ENCODE results near the gene BMPR2. TPM values are rescaled to one million over a fixed set of nuclear protein-coding genes. Genes with fewer than 3 reads are reported as not detected.
"Not testable (repeated sequence)": the region's sequence is repeated elsewhere in the genome, so short reads cannot be mapped to it uniquely, and the experiment has no call there.

The BMPR2 gene
- total and polyA plus RNA-seq, 2 donors = 7.5 to 11.0 TPM

- WGBS = 1% methylated on average over 38 of the region's 38 CpGs
- H3K9me3 ChIP-seq (ENCODE audit: control insufficient read depth in 2 of 2, insufficient read depth in 1 of 2, low read length in 1 of 2) = no peaks in the 10 kb centered on the region
- peaks cover 9 to 19% of the 10 kb centered on the region in 2 donors for H3K27me3 ChIP-seq (ENCODE audit: control insufficient read depth in 2 of 2, insufficient read depth in 1 of 2, low read length in 1 of 2)
- H3K36me3 ChIP-seq (ENCODE audit: control insufficient read depth in 2 of 2, insufficient read depth in 2 of 2, low read length in 1 of 2) = no peaks in the 10 kb centered on the region
- peaks cover 7 to 18% of the 10 kb centered on the region in 2 donors for H3K4me1 ChIP-seq (ENCODE audit: control insufficient read depth in 2 of 2, insufficient read depth in 2 of 2, low read length in 2 of 2)
- peak in 2 of 9 donors; percentile 11 to 28 for DNase-seq (ENCODE audit: low read depth in 6 of 9, low spot score in 9 of 9)
- peak overlapping the region; percentile 75 to 85 for H3K27ac ChIP-seq (ENCODE audit: low read depth in 1 of 2, low read length in 1 of 2)
- peak overlapping the region; percentile 82 to 90 for H3K4me3 ChIP-seq (ENCODE audit: low read length in 2 of 2)
Measured at GRCh38 chr2:202377207-202377761, 1.2 kb downstream of the BMPR2 start.

DNA sequence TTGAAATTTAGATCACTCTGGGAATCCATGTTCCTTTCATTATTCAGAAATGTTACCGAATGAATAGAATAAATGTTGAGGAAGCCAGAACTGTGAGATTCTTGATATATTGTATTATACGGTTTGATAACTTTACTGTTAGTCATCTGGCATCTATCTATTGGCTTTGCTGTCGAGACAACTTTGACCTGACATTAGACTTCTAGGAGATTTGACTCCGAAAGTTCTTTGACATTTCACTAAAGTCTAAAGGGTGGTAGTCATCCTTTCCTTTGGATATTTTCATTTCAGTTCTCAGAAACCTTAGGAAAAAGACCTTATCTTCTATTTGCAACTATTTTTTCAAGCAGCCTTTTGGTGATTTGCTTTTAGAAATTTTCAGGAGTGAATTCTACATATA is 1.9 kb downstream of the BMPR2 start:
- peak overlapping the region; percentile 82 to 90 for H3K4me3 ChIP-seq (ENCODE audit: low read length in 2 of 2)
- 28% methylated on average over 4 of the region's 4 CpGs for WGBS
- H3K27ac ChIP-seq (ENCODE audit: low read depth in 1 of 2, low read length in 1 of 2) = no peak overlapping the region
- H3K36me3 ChIP-seq (ENCODE audit: control insufficient read depth in 2 of 2, insufficient read depth in 2 of 2, low read length in 1 of 2) = no peaks in the 10 kb centered on the region
- H3K4me1 ChIP-seq (ENCODE audit: control insufficient read depth in 2 of 2, insufficient read depth in 2 of 2, low read length in 2 of 2) = peaks cover 7 to 18% of the 10 kb centered on the region in 2 donors
- peaks cover 9 to 19% of the 10 kb centered on the region in 2 donors for H3K27me3 ChIP-seq (ENCODE audit: control insufficient read depth in 2 of 2, insufficient read depth in 1 of 2, low read length in 1 of 2)
- no peaks in the 10 kb centered on the region for H3K9me3 ChIP-seq (ENCODE audit: control insufficient read depth in 2 of 2, insufficient read depth in 1 of 2, low read length in 1 of 2)
- DNase-seq (ENCODE audit: low read depth in 6 of 9, low spot score in 9 of 9) = peak in 1 of 9 donors; percentile 6

GRCh38 chr2:202378662-202379358 is 2.7 kb downstream of the BMPR2 start:
- Histone ChIP-seq H3K4me1 (ENCODE audit: control insufficient read depth in 2 of 2, insufficient read depth in 2 of 2, low read length in 2 of 2) (peaks cover 7 to 18% of the 10 kb centered on the region in 2 donors), H3K36me3 (ENCODE audit: control insufficient read depth in 2 of 2, insufficient read depth in 2 of 2, low read length in 1 of 2) (no peaks in the 10 kb centered on the region), H3K9me3 (ENCODE audit: control insufficient read depth in 2 of 2, insufficient read depth in 1 of 2, low read length in 1 of 2) (no peaks in the 10 kb centered on the region), H3K4me3 (ENCODE audit: low read length in 2 of 2) (peak overlapping the region in 1 of 2 donors; percentile 82), H3K27ac (ENCODE audit: low read depth in 1 of 2, low read length in 1 of 2) (no peak overlapping the region), H3K27me3 (ENCODE audit: control insufficient read depth in 2 of 2, insufficient read depth in 1 of 2, low read length in 1 of 2) (peaks cover 9 to 19% of the 10 kb centered on the region in 2 donors)
- WGBS = 79% methylated on average over 3 of the region's 3 CpGs
- DNase-seq (ENCODE audit: low read depth in 6 of 9, low spot score in 9 of 9) = no peak

- no peak overlapping the region for H3K27ac ChIP-seq (ENCODE audit: low read depth in 1 of 2, low read length in 1 of 2)
- no peak overlapping the region for H3K4me3 ChIP-seq (ENCODE audit: low read length in 2 of 2)
- DNase-seq (ENCODE audit: low read depth in 6 of 9, low spot score in 9 of 9) = no peak
- over 99% methylated on average over 2 of the region's 2 CpGs for WGBS
- peaks cover 0 to under 1% of the 10 kb centered on the region in 2 donors for H3K27me3 ChIP-seq (ENCODE audit: control insufficient read depth in 2 of 2, insufficient read depth in 1 of 2, low read length in 1 of 2)
- H3K9me3 ChIP-seq (ENCODE audit: control insufficient read depth in 2 of 2, insufficient read depth in 1 of 2, low read length in 1 of 2) = no peaks in the 10 kb centered on the region
- peaks cover 0 to 8% of the 10 kb centered on the region in 2 donors for H3K4me1 ChIP-seq (ENCODE audit: control insufficient read depth in 2 of 2, insufficient read depth in 2 of 2, low read length in 2 of 2)
- no peaks in the 10 kb centered on the region for H3K36me3 ChIP-seq (ENCODE audit: control insufficient read depth in 2 of 2, insufficient read depth in 2 of 2, low read length in 1 of 2)
Measured at GRCh38 chr2:202382684-202383083, 6.6 kb downstream of the BMPR2 start.

DNA sequence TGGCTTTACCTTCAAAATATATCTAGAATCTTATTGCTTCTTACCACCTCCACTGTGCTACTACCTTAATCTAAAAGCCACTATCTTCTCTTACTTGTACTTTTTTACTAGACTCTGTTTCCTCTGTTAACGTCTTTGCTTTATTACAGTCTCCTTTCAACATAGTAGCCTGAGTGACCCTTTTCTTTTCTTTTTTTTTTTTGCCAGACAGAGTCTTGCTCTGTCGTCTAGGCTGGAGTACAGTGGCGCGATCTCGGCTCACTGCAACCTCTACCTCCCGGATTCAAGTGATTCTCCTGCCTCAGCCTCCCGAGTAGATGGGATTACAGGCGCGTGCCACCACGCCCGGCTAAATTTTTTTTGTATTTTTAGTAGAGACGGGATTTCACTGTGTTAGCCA is 10.4 kb downstream of the BMPR2 start:
- 98% methylated on average over 12 of the region's 12 CpGs for WGBS
- DNase-seq (ENCODE audit: low read depth in 6 of 9, low spot score in 9 of 9); H3K4me3 ChIP-seq (ENCODE audit: low read length in 2 of 2); H3K9me3 ChIP-seq (ENCODE audit: control insufficient read depth in 2 of 2, insufficient read depth in 1 of 2, low read length in 1 of 2); H3K36me3 ChIP-seq (ENCODE audit: control insufficient read depth in 2 of 2, insufficient read depth in 2 of 2, low read length in 1 of 2); H3K27me3 ChIP-seq (ENCODE audit: control insufficient read depth in 2 of 2, insufficient read depth in 1 of 2, low read length in 1 of 2); H3K4me1 ChIP-seq (ENCODE audit: control insufficient read depth in 2 of 2, insufficient read depth in 2 of 2, low read length in 2 of 2); H3K27ac ChIP-seq (ENCODE audit: low read depth in 1 of 2, low read length in 1 of 2): not testable (repeated sequence)

DNA sequence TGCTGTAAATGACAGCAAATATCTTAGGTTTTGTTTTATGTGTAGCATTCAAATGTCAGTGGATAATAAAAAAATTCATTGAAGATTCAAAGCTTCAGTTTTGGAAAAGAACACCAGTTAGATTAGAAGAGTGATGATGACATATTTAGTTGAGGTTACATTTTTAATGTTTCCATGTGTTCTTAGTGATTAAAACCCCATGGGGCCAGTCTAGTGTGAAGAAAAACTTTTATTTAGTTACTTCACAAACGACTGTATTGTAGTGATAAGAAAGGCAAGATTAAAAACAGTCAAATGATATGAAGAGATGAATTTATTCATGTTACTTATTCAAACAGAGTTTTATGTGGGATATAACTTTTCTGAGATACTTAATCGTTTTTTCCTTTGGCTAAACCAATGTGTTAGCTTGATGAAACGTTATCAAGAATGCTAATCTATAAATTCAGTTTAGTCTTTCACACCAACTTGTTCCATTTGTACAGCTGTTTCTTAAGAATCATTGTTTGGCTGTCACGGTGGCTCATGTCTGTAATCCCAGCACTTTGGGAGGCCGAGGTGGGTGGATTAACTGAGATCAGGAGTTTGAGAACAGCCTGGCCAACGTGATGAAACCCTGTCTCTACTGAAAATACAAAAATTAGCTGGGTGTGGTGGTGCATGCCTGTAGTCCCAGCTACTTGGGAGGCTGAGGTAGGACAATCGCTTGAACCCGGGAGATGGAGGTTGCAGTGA is 11.6 kb downstream of the BMPR2 start:
- no peaks in the 10 kb centered on the region for H3K9me3 ChIP-seq (ENCODE audit: control insufficient read depth in 2 of 2, insufficient read depth in 1 of 2, low read length in 1 of 2)
- no peaks in the 10 kb centered on the region for H3K4me1 ChIP-seq (ENCODE audit: control insufficient read depth in 2 of 2, insufficient read depth in 2 of 2, low read length in 2 of 2)
- no peak overlapping the region for H3K27ac ChIP-seq (ENCODE audit: low read depth in 1 of 2, low read length in 1 of 2)
- WGBS = 95% methylated on average over 8 of the region's 8 CpGs
- no peaks in the 10 kb centered on the region for H3K36me3 ChIP-seq (ENCODE audit: control insufficient read depth in 2 of 2, insufficient read depth in 2 of 2, low read length in 1 of 2)
- H3K4me3 ChIP-seq (ENCODE audit: low read length in 2 of 2) = no peak overlapping the region
- DNase-seq (ENCODE audit: low read depth in 6 of 9, low spot score in 9 of 9) = no peak
- no peaks in the 10 kb centered on the region for H3K27me3 ChIP-seq (ENCODE audit: control insufficient read depth in 2 of 2, insufficient read depth in 1 of 2, low read length in 1 of 2)

GRCh38 chr2:202400941-202401340 is 24.8 kb downstream of the BMPR2 start:
- Histone ChIP-seq H3K27ac (ENCODE audit: low read depth in 1 of 2, low read length in 1 of 2) (no peak overlapping the region), H3K4me1 (ENCODE audit: control insufficient read depth in 2 of 2, insufficient read depth in 2 of 2, low read length in 2 of 2) (no peaks in the 10 kb centered on the region), H3K9me3 (ENCODE audit: control insufficient read depth in 2 of 2, insufficient read depth in 1 of 2, low read length in 1 of 2) (no peaks in the 10 kb centered on the region), H3K27me3 (ENCODE audit: control insufficient read depth in 2 of 2, insufficient read depth in 1 of 2, low read length in 1 of 2) (no peaks in the 10 kb centered on the region), H3K4me3 (ENCODE audit: low read length in 2 of 2) (no peak overlapping the region), H3K36me3 (ENCODE audit: control insufficient read depth in 2 of 2, insufficient read depth in 2 of 2, low read length in 1 of 2) (no peaks in the 10 kb centered on the region)
- no peak for DNase-seq (ENCODE audit: low read depth in 6 of 9, low spot score in 9 of 9)

DNA sequence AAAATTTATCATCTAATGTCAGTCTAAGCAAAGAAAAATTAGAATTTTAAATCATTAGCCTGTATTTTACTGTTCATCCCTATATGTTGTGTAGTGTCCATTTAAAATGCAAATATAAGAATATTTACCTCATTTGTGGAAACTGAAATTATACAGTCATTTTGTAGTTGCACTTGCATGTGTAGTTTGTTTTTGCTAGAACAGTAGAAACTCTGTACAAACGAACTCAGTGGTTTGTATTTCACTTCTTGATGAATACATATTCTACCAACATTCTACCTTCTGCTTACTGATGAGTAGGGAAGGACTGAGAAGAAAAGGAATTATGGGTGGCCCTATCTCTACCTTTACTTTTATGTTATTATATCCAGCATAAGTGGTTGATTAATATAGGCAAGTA is 29.7 kb downstream of the BMPR2 start:
- Histone ChIP-seq H3K9me3 (ENCODE audit: control insufficient read depth in 2 of 2, insufficient read depth in 1 of 2, low read length in 1 of 2) (no peaks in the 10 kb centered on the region), H3K27me3 (ENCODE audit: control insufficient read depth in 2 of 2, insufficient read depth in 1 of 2, low read length in 1 of 2) (no peaks in the 10 kb centered on the region), H3K36me3 (ENCODE audit: control insufficient read depth in 2 of 2, insufficient read depth in 2 of 2, low read length in 1 of 2) (no peaks in the 10 kb centered on the region), H3K4me3 (ENCODE audit: low read length in 2 of 2) (no peak overlapping the region), H3K4me1 (ENCODE audit: control insufficient read depth in 2 of 2, insufficient read depth in 2 of 2, low read length in 2 of 2) (no peaks in the 10 kb centered on the region), H3K27ac (ENCODE audit: low read depth in 1 of 2, low read length in 1 of 2) (no peak overlapping the region)
- no peak for DNase-seq (ENCODE audit: low read depth in 6 of 9, low spot score in 9 of 9)
- 93% methylated on average over 1 of the region's 1 CpG for WGBS

DNA sequence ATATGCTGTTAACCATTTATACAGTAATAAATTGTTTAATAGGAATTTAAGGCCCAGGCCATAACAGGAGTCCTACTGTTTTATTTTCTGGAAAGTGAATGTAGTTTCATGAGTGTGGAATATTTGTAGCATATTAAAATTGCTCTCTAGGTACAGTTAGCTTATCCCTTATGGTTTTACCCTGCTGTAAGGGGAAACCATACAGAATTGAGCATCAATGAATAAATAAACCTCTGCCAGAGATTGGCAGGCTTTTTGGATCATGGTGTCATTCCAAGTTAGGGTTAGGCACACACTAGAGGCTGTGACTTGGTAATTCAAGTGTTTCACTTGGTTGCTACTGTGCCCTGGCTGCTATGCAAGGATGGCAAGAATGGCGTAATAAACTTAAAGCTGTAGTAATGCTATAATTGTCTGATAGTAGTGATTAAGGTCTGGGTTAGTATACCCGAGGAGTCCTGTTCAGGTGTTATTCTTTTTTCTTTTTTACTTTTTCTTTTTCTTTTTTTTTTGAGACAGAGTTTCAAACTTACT is 30.4 kb downstream of the BMPR2 start:
- H3K27me3 ChIP-seq (ENCODE audit: control insufficient read depth in 2 of 2, insufficient read depth in 1 of 2, low read length in 1 of 2) = no peaks in the 10 kb centered on the region
- H3K36me3 ChIP-seq (ENCODE audit: control insufficient read depth in 2 of 2, insufficient read depth in 2 of 2, low read length in 1 of 2) = no peaks in the 10 kb centered on the region
- no peak overlapping the region for H3K4me3 ChIP-seq (ENCODE audit: low read length in 2 of 2)
- DNase-seq (ENCODE audit: low read depth in 6 of 9, low spot score in 9 of 9) = no peak
- WGBS = 95% methylated on average over 2 of the region's 2 CpGs
- no peaks in the 10 kb centered on the region for H3K9me3 ChIP-seq (ENCODE audit: control insufficient read depth in 2 of 2, insufficient read depth in 1 of 2, low read length in 1 of 2)
- no peak overlapping the region for H3K27ac ChIP-seq (ENCODE audit: low read depth in 1 of 2, low read length in 1 of 2)
- no peaks in the 10 kb centered on the region for H3K4me1 ChIP-seq (ENCODE audit: control insufficient read depth in 2 of 2, insufficient read depth in 2 of 2, low read length in 2 of 2)

Measured in thymus (tissue), 11 donors.